HG03442 (cell line): Measurements from ENCODE around the gene TMEM273.

Source experiments
- ATAC-seq: cut with Tn5 transposase; IDR thresholded peaks from one replicate; pipeline ENCODE4 v1.9.1; 2021; ENCODE audit warnings: mild to moderate bottlenecking, moderate library complexity; ENCODE audit not compliant: unreplicated experiment

TMEM273 gene

GRCh38 chr10:49177391-49178355 is 10.5 kb downstream of the TMEM273 start:
- ATAC-seq, result peak; percentile 85

- no peak for ATAC-seq
Measured at GRCh38 chr10:49176310-49177268, 11.6 kb downstream of the TMEM273 start.

- no peak for ATAC-seq
Measured at GRCh38 chr10:49175587-49176309, 12.4 kb downstream of the TMEM273 start.

- no peak for ATAC-seq
Measured at GRCh38 chr10:49174926-49175500, 13.2 kb downstream of the TMEM273 start.

GRCh38 chr10:49174261-49174925 is 13.8 kb downstream of the TMEM273 start:
- ATAC-seq, result no peak

- ATAC-seq, result no peak
Measured at GRCh38 chr10:49173853-49174252, 14.3 kb downstream of the TMEM273 start.

- ATAC-seq, result no peak
Measured at GRCh38 chr10:49173201-49173772, 14.9 kb downstream of the TMEM273 start.

- ATAC-seq, result no peak
Measured at GRCh38 chr10:49172777-49173132, 15.4 kb downstream of the TMEM273 start.

GRCh38 chr10:49172061-49172776 is 16.0 kb downstream of the TMEM273 start:
- ATAC-seq, result peak; percentile 45

GRCh38 chr10:49171326-49172060 is 16.7 kb downstream of the TMEM273 start:
- no peak for ATAC-seq

GRCh38 chr10:49170632-49171325 is 17.4 kb downstream of the TMEM273 start:
- no peak for ATAC-seq

GRCh38 chr10:49169776-49170175 is 18.4 kb downstream of the TMEM273 start:
- ATAC-seq, result no peak

GRCh38 chr10:49168831-49169500 is 19.2 kb downstream of the TMEM273 start:
- no peak for ATAC-seq

GRCh38 chr10:49168171-49168540 is 20.0 kb downstream of the TMEM273 start:
- no peak for ATAC-seq

- ATAC-seq, result no peak
Measured at GRCh38 chr10:49167425-49168170, 20.6 kb downstream of the TMEM273 start.
